D341Med (cell line): ENCODE measurements around the gene RPL15.
"Not testable (repeated sequence)": the region's sequence is repeated elsewhere in the genome, so short reads cannot be mapped to it uniquely, and the experiment has no call there.

Experiments used
- DNase-seq: peaks from one replicate; pipeline ENCODE4 v3.0.0; 2012; ENCODE audit warnings: low spot score

Gene RPL15

GRCh38 chr3:23916886-23917678, at the start of gene RPL15, which contains the start of gene NKIRAS1:
Gene RPL15, plus strand, starts transcription at chr3:23917132. Its CDS starts 728 bp downstream, at chr3:23917860.
Gene NKIRAS1, minus strand, starts transcription at chr3:23916990. Its CDS starts 6,086 bp downstream, at chr3:23910904.
- DNase-seq: peak; percentile 95

- no peak for DNase-seq
These were observed 49.5 kb upstream of the RPL15 start for GRCh38 chr3:23867400-23867799.

- no peak for DNase-seq
These were observed 49.1 kb upstream of the RPL15 start for GRCh38 chr3:23867838-23868237.

- no peak for DNase-seq
These were observed 46.8 kb upstream of the RPL15 start for GRCh38 chr3:23869977-23870662.

- not testable (repeated sequence) for DNase-seq
These were observed 46.3 kb upstream of the RPL15 start for GRCh38 chr3:23870663-23871043.

- not testable (repeated sequence) for DNase-seq
These were observed 45.6 kb upstream of the RPL15 start for GRCh38 chr3:23871361-23871760.

- DNase-seq: no peak
These were observed 44.6 kb upstream of the RPL15 start for GRCh38 chr3:23872330-23872729.

GRCh38 chr3:23873941-23874340, 43.0 kb upstream of the RPL15 start:
- DNase-seq: no peak

- no peak for DNase-seq
These were observed 42.4 kb upstream of the RPL15 start for GRCh38 chr3:23874359-23875112.

GRCh38 chr3:23875113-23875725, 41.7 kb upstream of the RPL15 start:
- no peak for DNase-seq

- DNase-seq: no peak
These were observed 40.0 kb upstream of the RPL15 start for GRCh38 chr3:23876923-23877322.

GRCh38 chr3:23877329-23877980, 39.5 kb upstream of the RPL15 start:
- DNase-seq: no peak

- no peak for DNase-seq
These were observed 37.4 kb upstream of the RPL15 start for GRCh38 chr3:23879485-23879884.

GRCh38 chr3:23880703-23881339, 36.1 kb upstream of the RPL15 start:
- DNase-seq: no peak

GRCh38 chr3:23881993-23882392, 34.9 kb upstream of the RPL15 start:
- DNase-seq: not testable (repeated sequence)

- no peak for DNase-seq
These were observed 34.4 kb upstream of the RPL15 start for GRCh38 chr3:23882487-23882918.

GRCh38 chr3:23884481-23884880, 32.5 kb upstream of the RPL15 start:
- DNase-seq: no peak

GRCh38 chr3:23885210-23885609, 31.7 kb upstream of the RPL15 start:
- DNase-seq: no peak

- no peak for DNase-seq
These were observed 30.6 kb upstream of the RPL15 start for GRCh38 chr3:23886311-23886710.

- no peak for DNase-seq
These were observed 28.2 kb upstream of the RPL15 start for GRCh38 chr3:23888617-23889228.

- DNase-seq: no peak
These were observed 27.5 kb upstream of the RPL15 start for GRCh38 chr3:23889386-23889785.
